OCI-LY1 (cell line): ENCODE results near the gene LMTK3.

Experiments used
- H2AFZ ChIP-seq: fragments of 200-600 bp; sonication (generic), shearing (Covaris generic); 2 replicates; pipeline ENCODE4 v1.6.0; 2014; ENCODE audit warnings: antibody characterized with exemption, mild to moderate bottlenecking, low read length
- H3F3A ChIP-seq: fragments of 200-600 bp; sonication (generic), shearing (Covaris generic); 2 replicates; pipeline ENCODE4 v1.6.0; 2014; ENCODE audit warnings: mild to moderate bottlenecking, antibody characterized with exemption, low read length, moderate library complexity; ENCODE audit not compliant: insufficient read depth
- H3K27ac ChIP-seq: fragments of 200-600 bp; sonication (generic); 2 replicates; pipeline ENCODE4 v1.5.1; 2014; ENCODE audit warnings: low read length, mixed run types, mild to moderate bottlenecking, low read depth; ENCODE audit not compliant: poor library complexity, severe bottlenecking
- H3K27me3 ChIP-seq: fragments of 200-600 bp; sonication (generic); 2 replicates; pipeline ENCODE4 v1.6.0; 2014; ENCODE audit warnings: antibody characterized with exemption, mild to moderate bottlenecking, low read length, moderate library complexity; ENCODE audit not compliant: insufficient read depth
- H3K36me3 ChIP-seq: fragments of 200-600 bp; sonication (generic); 2 replicates; pipeline ENCODE4 v1.6.1; 2014; ENCODE audit warnings: mild to moderate bottlenecking, antibody characterized with exemption, low read length, moderate library complexity, mixed read lengths; ENCODE audit not compliant: insufficient read depth
- H3K4me1 ChIP-seq: fragments of 200-600 bp; sonication (generic); 2 replicates; pipeline ENCODE4 v1.5.1; 2014; ENCODE audit warnings: mild to moderate bottlenecking, low read length, moderate library complexity; ENCODE audit not compliant: insufficient read depth, severe bottlenecking
- H3K4me2 ChIP-seq: fragments of 200-600 bp; sonication (generic), shearing (Covaris generic); 2 replicates; pipeline ENCODE4 v1.6.1; 2014; ENCODE audit warnings: low read length
- H3K4me3 ChIP-seq: fragments of 200-600 bp; sonication (generic); 2 replicates; pipeline ENCODE4 v1.5.1; 2014; ENCODE audit warnings: low read length, low read depth, mild to moderate bottlenecking, mixed read lengths; ENCODE audit not compliant: poor library complexity, severe bottlenecking
- H3K79me2 ChIP-seq: fragments of 200-600 bp; shearing (Covaris generic); 2 replicates; pipeline ENCODE4 v1.6.1; 2016; ENCODE audit warnings: mixed run types, low read length, mixed read lengths; ENCODE audit not compliant: insufficient read depth
- H3K9ac ChIP-seq: fragments of 200-600 bp; sonication (generic), shearing (Covaris generic); 2 replicates; pipeline ENCODE4 v1.6.1; 2014; ENCODE audit warnings: mild to moderate bottlenecking, low read length, mixed read lengths
- H3K9me2 ChIP-seq: fragments of 200-600 bp; sonication (generic), shearing (Covaris generic); 2 replicates; pipeline ENCODE4 v1.6.1; 2014; ENCODE audit warnings: low read depth, mild to moderate bottlenecking, low read length, mixed read lengths
- H3K9me3 ChIP-seq: fragments of 200-600 bp; shearing (Covaris generic); 2 replicates; pipeline ENCODE4 v1.6.1; 2014; ENCODE audit warnings: low read length, mixed read lengths
- H4K20me1 ChIP-seq: fragments of 200-600 bp; sonication (generic), shearing (Covaris generic); 2 replicates; pipeline ENCODE4 v1.6.0; 2016; ENCODE audit warnings: mild to moderate bottlenecking, low read length; ENCODE audit not compliant: insufficient read depth
- CTCF ChIP-seq: fragments of 200-600 bp; sonication (generic), shearing (Covaris generic); IDR thresholded peaks from 2 replicates; pipeline ENCODE4 v1.5.1; 2017; ENCODE audit warnings: mild to moderate bottlenecking, antibody characterized with exemption, low read length, moderate library complexity, mixed read lengths
- EZH2 ChIP-seq: fragments of 200-600 bp; sonication (generic), shearing (Covaris generic); IDR thresholded peaks from 2 replicates; pipeline ENCODE4 v1.8.0; 2017; ENCODE audit warnings: borderline replicate concordance, mixed run types, mild to moderate bottlenecking, antibody characterized with exemption, low read length, moderate library complexity, mixed read lengths

Gene LMTK3

DNA sequence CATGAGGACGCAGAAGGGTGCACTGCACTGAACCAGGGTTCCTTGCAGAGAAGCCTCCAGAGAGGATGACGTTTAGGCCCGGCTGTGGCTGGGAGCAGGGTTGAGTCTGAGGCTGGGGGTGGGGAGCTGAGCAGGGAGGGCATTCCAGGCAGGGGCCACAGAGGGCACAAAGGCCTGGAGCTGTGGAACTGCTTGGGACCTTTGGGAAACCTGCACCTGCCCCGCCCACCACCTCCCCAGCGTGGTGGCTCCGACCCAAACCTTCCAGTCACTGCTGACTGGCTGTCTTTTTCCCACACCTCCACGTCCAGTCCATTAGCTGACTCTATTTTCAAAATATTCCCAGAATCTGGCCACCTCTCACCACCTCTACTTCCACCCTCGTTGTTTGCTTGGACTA is 4.9 kb upstream of the LMTK3 start:
- Histone ChIP-seq H4K20me1 (no peaks in the 10 kb centered on the region), H3K9me3 (no peaks in the 10 kb centered on the region), H3K4me3 (no peak overlapping the region), H3K36me3 (no peaks in the 10 kb centered on the region), H3K9ac (no peak overlapping the region), H3K79me2 (no peaks in the 10 kb centered on the region), H3K27ac (no peak overlapping the region), H3K27me3 (no peaks in the 10 kb centered on the region; the same call in 1 of the 2 replicates), H3F3A (no peaks in the 10 kb centered on the region), H3K4me2 (no peak overlapping the region), H2AFZ (no peak overlapping the region), H3K9me2 (no peaks in the 10 kb centered on the region), H3K4me1 (peaks cover 19% of the 10 kb centered on the region)
- TF ChIP-seq EZH2 (no peak), CTCF (no peak)

DNA sequence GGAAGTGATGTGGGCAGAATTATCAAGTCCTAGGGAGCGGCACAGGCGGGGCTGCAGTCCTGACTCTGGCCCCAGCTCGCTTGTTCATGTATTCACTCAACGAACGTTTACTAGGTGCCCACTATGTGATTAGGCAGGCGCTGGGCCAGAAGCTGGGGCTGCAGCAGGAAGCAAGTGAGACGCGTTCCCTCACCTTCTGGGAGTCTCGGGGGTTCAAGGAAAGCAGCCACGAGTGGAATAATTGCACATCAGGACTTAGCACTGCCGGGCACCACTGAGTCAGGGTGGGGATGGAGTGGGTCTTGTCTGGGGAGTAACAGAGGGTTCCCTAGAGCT is 2.5 kb upstream of the LMTK3 start:
- Histone ChIP-seq H3K79me2 (no peaks in the 10 kb centered on the region), H3K4me2 (peak overlapping the region; percentile 88), H3K4me3 (peak overlapping the region; percentile 79), H2AFZ (peak overlapping the region; percentile 87), H3K9me3 (no peaks in the 10 kb centered on the region), H3F3A (no peaks in the 10 kb centered on the region), H3K4me1 (peaks cover 24% of the 10 kb centered on the region), H3K9me2 (no peaks in the 10 kb centered on the region), H4K20me1 (no peaks in the 10 kb centered on the region), H3K27me3 (no peaks in the 10 kb centered on the region; the same call in 1 of the 2 replicates), H3K27ac (no peak overlapping the region), H3K36me3 (no peaks in the 10 kb centered on the region), H3K9ac (peak overlapping the region; percentile 72; the same call in 1 of the 2 replicates)
- TF ChIP-seq EZH2 (no peak), CTCF (no peak)

DNA sequence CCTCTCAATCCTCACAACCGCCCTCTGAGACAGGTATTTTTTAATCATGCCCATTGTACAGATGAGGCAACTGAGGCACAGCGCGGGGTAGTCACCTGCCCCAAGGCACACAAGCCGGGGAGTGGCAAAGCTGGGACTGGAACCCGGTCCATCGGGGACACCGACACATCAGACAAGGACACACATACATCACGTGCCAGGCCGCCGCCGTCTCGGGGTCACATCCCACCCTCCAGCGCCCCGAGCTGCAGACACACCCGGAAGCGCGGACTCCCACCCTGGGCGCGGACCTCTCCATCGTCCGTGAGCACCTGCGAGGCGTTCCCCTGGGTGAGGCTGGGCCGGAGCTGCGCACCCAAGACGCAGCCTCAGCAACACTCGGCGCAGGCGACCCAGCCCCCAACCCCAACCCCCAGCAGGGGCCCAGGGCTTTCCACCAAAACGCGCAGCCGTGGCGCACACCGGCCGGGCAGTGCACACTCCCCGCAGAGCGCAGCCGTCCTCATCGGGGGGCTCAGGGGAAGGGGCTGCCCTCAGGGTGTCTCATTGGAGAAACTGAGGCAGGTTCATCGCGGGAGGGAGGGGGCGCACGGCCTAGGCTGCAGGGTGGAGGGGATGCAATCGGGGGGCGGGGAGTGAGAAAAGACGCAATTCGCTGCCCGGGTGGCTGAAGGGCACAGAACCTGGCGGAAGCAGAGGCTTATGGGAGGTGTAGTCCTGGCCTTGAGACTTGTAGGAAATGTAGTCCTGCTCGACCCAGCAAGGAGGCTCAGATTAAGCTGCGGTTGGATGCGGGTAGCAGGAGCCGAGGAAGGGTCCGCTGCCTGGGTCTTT is 1.9 kb upstream of the LMTK3 start:
- Histone ChIP-seq H3K27ac (no peak overlapping the region), H4K20me1 (no peaks in the 10 kb centered on the region), H3K27me3 (no peaks in the 10 kb centered on the region; the same call in 1 of the 2 replicates)

More for the DNA sequence above, 1.9 kb upstream of the LMTK3 start:
- Histone ChIP-seq H3K79me2 (no peaks in the 10 kb centered on the region), H3K4me2 (peak overlapping the region; percentile 88), H3K9me3 (no peaks in the 10 kb centered on the region), H2AFZ (peak overlapping the region; percentile 87), H3K9me2 (no peaks in the 10 kb centered on the region), H3F3A (no peaks in the 10 kb centered on the region), H3K9ac (peak overlapping the region; percentile 72), H3K4me3 (peak overlapping the region; percentile 79), H3K4me1 (peaks cover 24% of the 10 kb centered on the region), H3K36me3 (no peaks in the 10 kb centered on the region)
- TF ChIP-seq CTCF: no peak
- TF ChIP-seq EZH2: no peak
